Measurements from ENCODE around the gene CHIC2.
"Not testable (repeated sequence)": the region's sequence is repeated elsewhere in the genome, so short reads cannot be mapped to it uniquely, and the experiment has no call there.

The CHIC2 gene

DNA sequence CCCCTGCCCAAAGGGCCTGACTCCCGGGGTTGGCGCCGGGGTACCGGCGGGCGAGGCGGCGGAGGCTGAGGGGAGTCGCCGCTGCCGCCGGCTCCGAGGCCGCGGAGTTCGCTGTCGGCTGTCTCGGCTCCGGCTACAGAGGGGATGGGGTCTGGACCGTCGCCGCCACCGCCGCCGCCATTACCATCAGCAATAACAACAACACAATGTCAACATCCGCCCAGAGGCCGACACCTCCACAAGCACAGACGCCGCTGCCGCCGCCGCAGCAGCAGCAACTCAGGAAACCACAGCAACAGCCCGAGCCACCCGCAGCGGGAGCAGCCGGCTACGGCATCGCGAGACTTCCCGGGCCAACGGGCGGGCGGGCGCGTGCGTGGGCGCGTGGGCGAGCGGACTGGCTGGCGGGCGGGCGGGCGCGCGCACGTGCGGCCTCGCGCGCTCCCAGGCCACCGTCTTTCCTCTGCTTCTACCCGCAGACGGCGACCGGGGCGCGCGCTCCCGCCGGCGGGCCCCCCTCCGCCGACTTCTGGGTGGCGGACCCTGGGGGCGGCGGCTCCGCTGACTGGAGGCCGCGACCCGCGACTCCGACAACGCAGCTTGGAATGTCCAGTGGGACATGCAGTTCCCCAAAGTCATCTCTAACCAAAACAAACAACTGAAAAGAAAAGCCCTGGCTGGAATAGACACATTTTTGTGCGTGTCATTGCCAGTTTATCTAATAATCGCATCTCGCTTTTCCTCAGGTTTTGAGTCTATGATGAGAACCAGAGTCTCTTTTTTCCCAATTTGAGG is at the start of gene CHIC2:
CHIC2 (minus strand) TSS at position 289 of the 795 bp plus-strand sequence. CDS start 305 bp downstream, outside the sequence.
- DNase-seq (ENCODE audit: low spot score), result peak; percentile 94

GRCh38 chr4:54113206-54113605 is 48.8 kb upstream of the CHIC2 start:
- not testable (repeated sequence) for DNase-seq (ENCODE audit: low spot score)

GRCh38 chr4:54110019-54110416 is 45.6 kb upstream of the CHIC2 start:
- DNase-seq (ENCODE audit: low spot score), result no peak

DNA sequence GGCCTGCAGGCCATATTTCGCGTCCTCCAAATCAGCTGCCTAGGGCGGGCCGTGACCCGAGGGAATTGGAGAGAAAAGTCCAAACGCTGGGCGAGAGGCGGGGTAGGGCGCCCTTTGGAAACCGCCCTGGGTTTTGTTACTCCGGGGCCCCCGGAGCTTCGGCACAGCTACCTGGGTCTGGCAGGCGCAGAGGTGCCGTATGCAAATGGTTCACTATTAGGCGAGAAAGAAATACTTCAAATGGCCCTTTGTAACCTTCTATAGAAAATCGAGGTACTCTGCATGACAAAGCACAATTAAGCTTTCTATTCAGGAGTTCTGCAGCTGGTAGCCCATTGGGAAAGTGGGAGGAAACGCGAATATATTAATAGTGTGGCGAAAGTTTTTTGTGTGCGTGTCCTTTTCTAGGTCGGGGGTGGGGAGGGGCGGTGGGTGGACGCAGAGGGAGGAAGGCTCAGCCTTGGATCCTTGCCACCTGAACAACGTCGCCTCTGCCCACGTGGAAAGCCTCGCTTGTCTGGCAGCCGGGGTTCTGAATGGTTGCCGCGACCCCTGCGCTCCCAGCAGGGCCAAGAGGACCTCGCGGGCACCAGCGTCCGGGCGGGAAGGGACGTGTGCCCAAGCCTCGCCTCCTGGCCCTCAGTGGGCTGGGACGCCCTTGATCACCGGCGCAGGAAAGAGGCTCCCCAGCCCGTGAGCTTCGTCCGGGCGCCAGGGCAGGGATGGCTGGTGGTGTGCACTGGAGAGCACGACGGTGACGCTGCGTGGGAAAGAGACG is 45.0 kb upstream of the CHIC2 start:
- DNase-seq (ENCODE audit: low spot score), result no peak

GRCh38 chr4:54107951-54108748 is 43.7 kb upstream of the CHIC2 start:
- no peak for DNase-seq (ENCODE audit: low spot score)

DNA sequence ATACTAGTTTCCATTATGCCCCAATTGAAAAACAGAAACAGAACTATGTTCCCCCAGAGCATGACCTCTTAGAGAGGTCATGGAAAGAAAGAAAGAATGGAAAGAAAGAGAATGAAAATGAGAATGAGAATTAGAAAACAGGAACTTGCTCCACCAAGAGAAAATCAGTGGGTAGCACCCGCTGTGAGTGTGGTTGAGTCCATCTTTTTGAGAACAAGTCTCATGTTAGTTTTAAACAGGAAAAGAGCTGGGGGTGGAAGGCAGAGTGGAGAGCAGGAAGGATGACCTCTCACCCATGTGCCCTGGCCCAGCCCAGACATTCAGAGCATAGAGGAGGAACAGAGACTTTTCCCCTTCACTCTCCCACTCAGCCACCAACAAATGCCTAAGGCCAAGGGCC is 40.5 kb upstream of the CHIC2 start:
- DNase-seq (ENCODE audit: low spot score), result peak; percentile 4

- no peak for DNase-seq (ENCODE audit: low spot score)
Observed at GRCh38 chr4:54103190-54103574, 38.8 kb upstream of the CHIC2 start.

GRCh38 chr4:54102531-54103106 is 38.2 kb upstream of the CHIC2 start:
- no peak for DNase-seq (ENCODE audit: low spot score)

- no peak for DNase-seq (ENCODE audit: low spot score)
Observed at GRCh38 chr4:54101190-54102041, 37.0 kb upstream of the CHIC2 start.

DNA sequence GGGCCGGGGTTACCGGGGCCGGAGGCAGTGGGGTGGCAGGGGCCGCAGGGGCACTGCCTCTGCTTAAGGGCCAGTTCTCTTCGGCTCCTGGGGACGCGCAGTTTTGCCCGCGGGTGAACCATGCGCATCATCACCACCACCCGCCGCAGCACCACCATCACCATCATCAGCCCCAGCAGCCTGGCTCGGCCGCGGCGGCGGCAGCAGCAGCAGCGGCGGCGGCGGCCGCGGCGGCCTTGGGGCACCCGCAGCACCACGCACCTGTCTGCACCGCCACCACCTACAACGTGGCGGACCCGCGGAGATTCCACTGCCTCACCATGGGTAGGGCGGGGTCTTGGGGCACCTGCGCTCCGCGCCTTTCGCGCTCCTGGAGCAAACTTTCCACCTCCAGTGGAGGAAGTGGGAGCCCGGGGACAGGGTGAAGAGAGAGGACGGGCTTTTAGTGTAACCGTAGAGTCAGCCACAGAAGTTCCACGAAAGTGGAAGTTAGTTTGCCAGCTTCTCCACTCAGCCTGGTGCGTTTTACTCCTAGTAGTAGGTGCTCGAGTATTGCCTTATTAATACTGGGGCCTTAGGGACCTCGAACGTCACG is 36.3 kb upstream of the CHIC2 start:
- DNase-seq (ENCODE audit: low spot score), result peak; percentile 50

DNA sequence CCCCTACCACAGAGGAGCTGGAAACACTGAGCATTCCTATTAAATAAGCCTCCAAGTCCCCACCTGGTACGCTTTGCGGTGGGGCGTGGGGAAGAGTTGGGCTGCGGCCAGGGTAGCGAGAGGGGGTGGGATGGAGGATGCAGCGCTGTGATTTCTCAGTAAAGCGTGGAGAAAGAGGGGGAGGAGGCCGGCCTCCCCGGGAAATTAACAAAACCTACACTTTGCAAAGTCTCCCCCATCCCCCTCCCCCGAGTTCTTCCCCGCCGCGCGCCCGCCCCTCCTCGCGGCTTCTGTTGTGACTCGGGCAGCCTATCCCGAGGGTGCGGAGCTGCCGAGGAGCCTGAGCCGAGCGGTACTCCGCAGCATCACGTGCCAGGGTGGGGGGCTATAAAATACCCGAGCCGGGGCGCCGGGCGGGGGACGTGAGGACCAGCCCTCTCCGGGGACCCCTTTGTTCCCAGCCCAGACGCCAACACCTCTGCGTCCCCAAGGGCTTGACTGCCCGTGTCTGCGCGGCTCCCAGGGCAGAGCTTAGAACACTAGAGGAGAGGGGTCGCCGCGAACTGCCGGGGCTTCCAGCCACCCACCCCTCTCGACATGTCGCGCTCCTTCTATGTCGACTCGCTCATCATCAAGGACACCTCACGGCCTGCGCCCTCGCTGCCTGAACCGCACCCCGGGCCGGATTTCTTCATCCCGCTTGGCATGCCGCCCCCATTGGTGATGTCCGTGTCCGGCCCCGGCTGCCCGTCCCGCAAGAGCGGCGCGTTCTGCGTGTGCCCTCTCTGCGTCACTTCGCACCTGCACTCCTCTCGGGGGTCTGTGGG is 35.6 kb upstream of the CHIC2 start, which contains the start of gene GSX2:
GSX2 (plus strand) TSS at position 416 of the 827 bp plus-strand sequence; CDS start at position 598, 182 bp downstream.
- peak; percentile 56 for DNase-seq (ENCODE audit: low spot score)

DNA sequence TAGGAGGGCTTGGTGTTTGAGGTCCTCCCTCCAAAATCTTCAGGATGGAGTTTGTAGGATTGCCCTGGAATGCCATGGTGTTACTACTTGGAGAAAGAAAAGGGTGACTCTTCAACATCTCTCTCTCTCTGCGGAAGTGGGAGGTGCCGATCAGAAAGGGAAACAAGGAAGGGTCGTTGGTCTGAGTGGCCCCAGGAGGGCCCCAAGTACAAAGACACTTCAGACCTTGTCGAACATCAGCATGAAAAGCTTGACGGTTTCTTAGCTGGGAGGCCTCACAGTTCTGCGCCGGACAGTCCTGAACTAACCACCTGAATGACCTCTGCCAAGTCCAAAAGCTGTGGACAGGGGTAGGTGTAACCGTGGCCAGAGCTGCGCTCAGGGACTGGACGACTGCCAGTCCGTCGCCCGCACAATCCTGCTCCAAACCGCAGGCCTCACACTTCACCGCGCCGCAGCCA is 34.9 kb upstream of the CHIC2 start:
- no peak for DNase-seq (ENCODE audit: low spot score)

DNA sequence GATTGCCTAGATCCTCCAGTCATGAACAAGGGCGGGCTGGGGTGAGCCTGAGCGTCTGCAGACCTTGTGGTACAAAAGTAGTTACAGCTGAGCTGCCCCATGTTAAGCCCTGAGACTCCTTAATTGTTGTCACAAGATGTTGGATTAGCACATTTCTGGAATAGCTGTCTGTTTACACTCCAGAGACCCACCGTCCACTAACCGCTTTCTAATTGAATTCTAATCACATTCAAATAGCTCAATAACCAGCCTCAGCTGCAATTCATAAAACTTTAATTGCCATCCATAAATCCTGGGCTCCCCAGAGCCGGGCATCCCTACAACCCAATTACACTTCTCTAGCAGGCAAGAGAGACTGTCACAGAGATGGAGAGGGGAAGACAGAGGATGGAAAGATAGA is 34.0 kb upstream of the CHIC2 start:
- DNase-seq (ENCODE audit: low spot score), result no peak

DNA sequence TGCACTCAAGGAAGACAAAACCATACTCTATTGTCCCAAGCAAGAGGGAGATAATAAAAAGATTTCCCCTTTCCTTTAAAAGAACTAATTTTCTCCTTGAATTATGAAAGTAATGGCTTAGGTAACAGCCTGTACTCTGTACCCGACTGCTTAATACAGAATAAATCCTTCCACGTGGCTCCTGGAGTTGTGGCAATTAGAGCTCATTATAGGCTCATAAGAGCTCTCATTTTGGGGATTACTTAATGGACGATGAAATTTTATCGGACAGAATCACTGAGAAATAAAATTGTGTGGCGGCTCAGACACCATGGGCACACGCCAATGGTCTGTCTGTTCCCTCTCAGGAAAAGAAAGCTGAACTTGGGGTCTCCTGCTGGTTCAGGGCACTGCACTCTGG is 32.7 kb upstream of the CHIC2 start:
- no peak for DNase-seq (ENCODE audit: low spot score)

DNA sequence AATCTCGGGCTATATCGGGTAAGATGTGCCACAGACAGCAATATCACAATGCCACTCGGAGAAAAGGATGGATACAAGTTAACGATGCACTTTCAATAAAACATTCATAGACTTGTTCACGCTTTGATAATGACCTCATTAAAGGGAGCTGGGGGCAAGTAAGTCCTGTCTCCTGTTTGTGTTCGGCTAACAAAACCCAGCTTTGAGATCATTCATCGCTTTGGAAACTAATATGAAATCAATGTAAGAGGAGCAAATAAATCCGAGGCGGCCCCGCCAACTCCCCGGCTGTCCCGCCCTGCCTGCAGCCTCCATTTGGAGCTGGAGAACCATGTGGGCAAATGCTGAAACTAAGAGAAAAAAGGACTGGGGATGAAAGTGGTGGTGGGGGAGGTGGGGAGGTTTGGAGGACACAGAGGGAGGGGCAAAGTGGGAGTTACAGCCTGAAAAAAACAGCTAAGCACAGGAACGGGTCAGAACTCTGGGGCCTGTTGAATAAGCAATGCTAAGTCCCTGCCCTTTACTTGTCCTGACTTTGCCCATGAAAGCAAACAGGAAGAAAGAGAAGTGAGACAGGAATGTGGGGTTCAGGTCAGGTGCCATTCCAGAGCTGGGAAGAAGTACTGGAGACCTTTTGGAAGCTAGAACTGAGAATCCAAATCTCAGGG is 32.0 kb upstream of the CHIC2 start:
- no peak for DNase-seq (ENCODE audit: low spot score)

DNA sequence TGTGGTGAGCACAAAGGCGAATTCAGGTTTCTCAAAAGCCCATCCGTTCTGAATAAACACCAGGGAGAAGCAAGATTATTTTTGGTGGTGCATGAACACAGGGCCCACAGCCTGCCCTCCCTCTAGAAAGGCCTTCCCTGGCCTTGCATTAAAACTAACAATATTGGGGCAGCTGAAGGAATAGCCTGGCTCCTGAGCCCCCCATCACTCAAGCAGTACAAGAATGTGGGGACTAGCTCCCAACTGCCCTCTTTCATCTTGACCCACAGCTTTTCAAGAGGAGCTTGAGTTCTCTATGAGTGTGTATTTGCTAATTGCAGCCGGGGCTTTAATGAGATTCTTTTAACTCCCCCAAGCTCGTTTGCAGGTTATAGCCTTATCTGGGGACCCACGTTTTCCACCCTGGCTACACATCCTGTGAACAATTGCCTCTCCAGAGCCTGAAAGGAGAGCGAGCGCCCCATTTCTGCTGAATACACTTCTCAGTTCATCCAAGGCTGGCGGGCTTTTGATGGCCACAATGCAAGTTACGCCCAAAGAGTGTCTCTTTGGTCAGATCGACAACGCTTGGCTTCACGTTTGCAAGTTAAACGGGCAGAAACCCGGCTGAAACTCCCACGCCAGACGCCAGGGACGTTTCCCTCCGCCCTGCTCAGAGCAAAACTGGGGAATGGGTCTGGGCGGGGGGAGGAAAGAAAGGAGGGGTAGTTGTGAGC is 30.9 kb upstream of the CHIC2 start:
- no peak for DNase-seq (ENCODE audit: low spot score)

DNA sequence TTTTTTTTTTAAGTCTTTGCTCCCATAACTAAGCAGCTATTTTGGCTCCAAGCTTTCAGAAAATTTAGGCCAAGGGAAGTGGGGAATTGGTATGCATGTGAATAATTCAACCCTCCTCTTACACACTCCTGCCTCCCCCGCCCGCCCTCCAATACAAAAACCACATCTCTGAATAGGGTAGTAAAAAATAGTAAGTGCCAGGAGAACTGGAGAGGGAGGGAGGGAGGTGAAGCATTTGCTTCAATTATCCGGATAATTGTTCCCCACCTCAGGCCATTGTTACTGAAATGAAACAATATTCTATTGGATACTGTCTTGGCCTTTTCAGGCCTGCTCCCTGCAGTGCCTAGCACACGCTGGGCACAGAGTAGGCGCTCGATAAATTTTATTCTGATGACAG is 30.0 kb upstream of the CHIC2 start:
- DNase-seq (ENCODE audit: low spot score), result no peak
